GM12878 (cell line): Measurements from ENCODE around the gene POTEF.
"Not testable (repeated sequence)": the region's sequence is repeated elsewhere in the genome, so short reads cannot be mapped to it uniquely, and the experiment has no call there.

Experiments
- CTCF ChIP-seq, 3 experiments: IDR thresholded peaks in 2 of 3; conservative IDR thresholded peaks in 1 of 3; 2 replicates each; pipeline ENCODE4 v1.5.1; 2011; ENCODE audit warnings: low read depth in 3 of 3, low read length in 3 of 3, mild to moderate bottlenecking in 3 of 3, control low read depth in 2 of 3, moderate library complexity in 2 of 3, inconsistent platforms in 1 of 3, mixed read lengths in 1 of 3; ENCODE audit not compliant: control insufficient read depth in 2 of 3, insufficient read depth in 1 of 3; ENCODE audit errors: extremely low read depth in 1 of 3
- DPF2 ChIP-seq: fragments of 450-650 bp; IDR thresholded peaks from 2 replicates; pipeline ENCODE4 v1.6.1; 2017; ENCODE audit warnings: mild to moderate bottlenecking
- ETV6 ChIP-seq, 2 experiments: fragments of 450-650 bp in 1 of 2; IDR thresholded peaks in 1 of 2; conservative IDR thresholded peaks in 1 of 2; 2 replicates each; pipeline ENCODE4 v1.6.1; 2014; ENCODE audit warnings: antibody characterized with exemption in 1 of 2, borderline replicate concordance in 1 of 2, low read depth in 1 of 2, mild to moderate bottlenecking in 1 of 2, moderate library complexity in 1 of 2
- EZH2 ChIP-seq: IDR thresholded peaks from 2 replicates; pipeline ENCODE4 v1.6.1; 2012; ENCODE audit warnings: low read depth, mild to moderate bottlenecking, control low read depth, inconsistent platforms, low read length, borderline replicate concordance; ENCODE audit not compliant: control insufficient read depth
- PKNOX1 ChIP-seq: fragments of 450-650 bp; IDR thresholded peaks from 2 replicates; pipeline ENCODE4 v1.6.1; 2016; ENCODE audit warnings: mild to moderate bottlenecking
- USF1 ChIP-seq: IDR thresholded peaks from 2 replicates; pipeline ENCODE4 v1.6.1; 2011; ENCODE audit warnings: borderline replicate concordance, low read depth, mild to moderate bottlenecking, moderate library complexity, mixed read lengths, low read length; ENCODE audit not compliant: insufficient read depth; ENCODE audit errors: extremely low read length

DNA sequence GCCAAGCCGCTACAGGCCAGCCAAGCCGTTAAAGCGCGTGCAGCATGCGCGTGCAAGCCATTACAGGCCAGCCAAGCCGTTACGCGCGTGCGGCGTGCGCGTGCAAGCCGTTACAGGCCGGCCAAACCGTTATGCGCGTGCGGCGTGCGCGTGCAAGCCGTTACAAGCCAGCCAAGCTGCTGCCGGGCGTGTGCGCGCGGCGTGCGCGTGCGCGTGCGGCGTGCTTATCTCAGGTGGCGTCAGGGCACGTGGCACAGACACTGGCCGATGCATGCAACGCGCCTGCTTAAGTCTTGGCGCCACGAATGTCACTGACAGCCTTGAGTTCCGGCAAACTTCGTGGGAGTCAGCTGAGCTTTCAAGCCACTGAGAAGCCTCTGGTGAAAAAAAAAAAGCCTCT is 8.1 kb downstream of the POTEF start:
- not testable (repeated sequence) for TF ChIP-seq USF1; ETV6 (conservative IDR thresholded peaks at IDR 0.05 in 1 of 2, IDR thresholded peaks at IDR 0.05 in 1 of 2; ENCODE audit: borderline replicate concordance in 1 of 2, low read depth in 1 of 2); CTCF (IDR thresholded peaks at IDR 0.05 in 2 of 3, conservative IDR thresholded peaks at IDR 0.05 in 1 of 3; ENCODE audit: control insufficient read depth in 2 of 3, extremely low read depth in 1 of 3, insufficient read depth in 1 of 3, low read depth in 3 of 3, low read length in 3 of 3); EZH2; PKNOX1; DPF2
